A673 (cell line): ENCODE measurements around the gene BTBD16. TPM values are rescaled to one million over a fixed set of nuclear protein-coding genes. Genes with fewer than 3 reads are reported as not detected.

Source experiments
- BruUV-seq: library from RNA; stranded (reverse); fragments of 400-500 nt; replicated peaks from 2 replicates; lab custom pipeline; 2021; lab: Mats Ljungman, UMichigan
- CTCF ChIA-PET: fragments of 300-600 bp; sonication (Branson Sonifier 250); formaldehyde crosslinking; loops from one replicate; lab custom pipeline; 2022; ENCODE audit warnings: antibody characterized with exemption; lab: Charles Lee
- POLR2A ChIA-PET: fragments of 300-600 bp; sonication (Branson Sonifier 250); formaldehyde crosslinking; loops from one replicate; lab custom pipeline; 2022; ENCODE audit warnings: antibody characterized with exemption; ENCODE audit not compliant: low non-redundant PET; lab: Charles Lee
- DNase-seq: peaks from one replicate; pipeline ENCODE4 v3.0.0-alpha.2; 2015; ENCODE audit warnings: low spot score
- H3K27ac ChIP-seq: fragments of 200-600 bp; sonication (generic); 2 replicates; pipeline ENCODE4 v1.5.1; 2016; ENCODE audit warnings: mixed run types, low read depth, mild to moderate bottlenecking, mixed read lengths, antibody characterized with exemption, low read length; ENCODE audit not compliant: poor library complexity, severe bottlenecking
- H3K27me3 ChIP-seq: fragments of 200-600 bp; sonication (generic); replicated peaks from 2 replicates; pipeline ENCODE4 v1.6.1; 2017; ENCODE audit warnings: mixed run types, low read depth, mild to moderate bottlenecking, mixed read lengths, antibody characterized with exemption, low read length; ENCODE audit not compliant: insufficient read depth, poor library complexity
- H3K36me3 ChIP-seq: fragments of 200-600 bp; sonication (generic); 2 replicates; pipeline ENCODE4 v1.6.1; 2016; ENCODE audit warnings: mixed run types, mild to moderate bottlenecking, mixed read lengths, antibody characterized with exemption, low read length; ENCODE audit not compliant: insufficient read depth, poor library complexity, severe bottlenecking
- H3K4me1 ChIP-seq: fragments of 200-600 bp; sonication (generic); 2 replicates; pipeline ENCODE4 v1.6.1; 2017; ENCODE audit warnings: mixed run types, mild to moderate bottlenecking, mixed read lengths, antibody characterized with exemption, low read length; ENCODE audit not compliant: insufficient read depth, poor library complexity, severe bottlenecking
- H3K4me3 ChIP-seq: fragments of 200-600 bp; sonication (generic); 2 replicates; pipeline ENCODE4 v1.5.1; 2016; ENCODE audit warnings: low read depth, mixed run types, mild to moderate bottlenecking, mixed read lengths, low read length; ENCODE audit not compliant: poor library complexity, severe bottlenecking
- H3K9me3 ChIP-seq: fragments of 200-600 bp; sonication (generic); 2 replicates; pipeline ENCODE4 v1.6.1; 2016; ENCODE audit warnings: mixed run types, low read depth, mild to moderate bottlenecking, mixed read lengths, antibody characterized with exemption, low read length; ENCODE audit not compliant: poor library complexity, severe bottlenecking
- EZH2 ChIP-seq: fragments of 200-600 bp; sonication (generic); IDR thresholded peaks from 2 replicates; pipeline ENCODE4 v1.6.1; 2017; ENCODE audit warnings: borderline replicate concordance, low read depth, mild to moderate bottlenecking, mixed read lengths, antibody characterized with exemption, low read length; ENCODE audit not compliant: poor library complexity, severe bottlenecking
- intact Hi-C: fragments of 100-400 bp; cut with micrococcal nuclease; formaldehyde crosslinking; loops from one replicate; pipeline ENCODE4 v1.10.0; 2022; ENCODE audit not compliant: unreplicated experiment
- total RNA-seq: library from RNA; stranded (reverse); gene quantifications from 2 replicates; pipeline ENCODE4 v1.2.3, GENCODE V29; 2021
- TF ChIP-seq, protein P1 (sequence below): fragments of 300-800, 200-600 bp; sonication (generic); conservative IDR thresholded peaks from 2 replicates; pipeline ENCODE4 v1.5.1; 2017; ENCODE audit warnings: low read depth, mild to moderate bottlenecking, antibody characterized with exemption, low read length, moderate library complexity, mixed read lengths

BTBD16 gene
- total RNA-seq, 1 experiment from 2014 or later, result not detected

DNA sequence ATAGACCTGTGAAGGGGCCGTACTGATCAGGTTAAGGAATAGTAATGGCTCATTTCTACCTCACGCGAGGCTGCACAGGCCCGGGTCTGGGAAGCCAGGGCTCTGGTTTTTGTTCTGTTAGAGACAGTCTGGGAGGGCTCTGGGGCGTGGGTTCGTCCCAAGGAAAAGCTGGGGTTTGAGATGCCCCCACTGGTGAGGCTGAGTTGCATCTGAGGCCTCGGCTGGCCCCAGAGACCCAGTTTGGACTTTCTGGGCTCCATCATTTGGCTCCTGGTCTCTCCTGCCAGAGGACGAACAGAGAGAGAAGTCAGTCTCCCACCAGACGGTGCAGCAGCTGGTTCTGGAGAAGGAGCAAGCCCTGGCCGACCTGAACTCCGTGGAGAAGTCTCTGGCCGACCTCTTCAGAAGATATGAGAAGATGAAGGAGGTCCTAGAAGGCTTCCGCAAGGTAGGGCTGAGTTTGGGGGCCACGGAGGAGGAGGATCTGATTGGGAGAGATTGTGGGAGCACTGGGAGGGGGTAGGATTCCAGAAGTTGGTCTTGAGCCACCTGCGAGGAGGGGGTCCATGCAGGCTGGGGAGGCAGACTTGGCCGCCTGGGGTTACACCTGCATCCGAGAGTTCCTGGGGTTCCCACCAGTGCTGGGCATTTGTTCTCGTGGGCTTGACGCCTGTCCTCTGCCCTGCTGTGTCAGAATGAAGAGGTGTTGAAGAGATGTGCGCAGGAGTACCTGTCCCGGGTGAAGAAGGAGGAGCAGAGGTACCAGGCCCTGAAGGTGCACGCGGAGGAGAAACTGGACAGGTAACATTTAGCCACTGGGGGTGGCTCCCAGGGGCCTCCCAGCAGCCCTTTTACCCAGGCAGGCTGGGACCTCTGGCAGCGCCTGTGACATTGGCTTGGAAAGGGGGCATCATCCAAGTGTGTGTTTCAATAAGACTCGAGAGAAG is 22.5 kb upstream of the BTBD16 start:
- H3K4me3 ChIP-seq, result no peak overlapping the region
- TF ChIP-seq, protein P1, sequence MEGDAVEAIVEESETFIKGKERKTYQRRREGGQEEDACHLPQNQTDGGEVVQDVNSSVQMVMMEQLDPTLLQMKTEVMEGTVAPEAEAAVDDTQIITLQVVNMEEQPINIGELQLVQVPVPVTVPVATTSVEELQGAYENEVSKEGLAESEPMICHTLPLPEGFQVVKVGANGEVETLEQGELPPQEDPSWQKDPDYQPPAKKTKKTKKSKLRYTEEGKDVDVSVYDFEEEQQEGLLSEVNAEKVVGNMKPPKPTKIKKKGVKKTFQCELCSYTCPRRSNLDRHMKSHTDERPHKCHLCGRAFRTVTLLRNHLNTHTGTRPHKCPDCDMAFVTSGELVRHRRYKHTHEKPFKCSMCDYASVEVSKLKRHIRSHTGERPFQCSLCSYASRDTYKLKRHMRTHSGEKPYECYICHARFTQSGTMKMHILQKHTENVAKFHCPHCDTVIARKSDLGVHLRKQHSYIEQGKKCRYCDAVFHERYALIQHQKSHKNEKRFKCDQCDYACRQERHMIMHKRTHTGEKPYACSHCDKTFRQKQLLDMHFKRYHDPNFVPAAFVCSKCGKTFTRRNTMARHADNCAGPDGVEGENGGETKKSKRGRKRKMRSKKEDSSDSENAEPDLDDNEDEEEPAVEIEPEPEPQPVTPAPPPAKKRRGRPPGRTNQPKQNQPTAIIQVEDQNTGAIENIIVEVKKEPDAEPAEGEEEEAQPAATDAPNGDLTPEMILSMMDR, result no peak
- TF ChIP-seq EZH2, result no peak
- no peaks in the 10 kb centered on the region for H3K36me3 ChIP-seq
- H3K27me3 ChIP-seq, result peaks cover 15% of the 10 kb centered on the region
- POLR2A ChIA-PET, result no interaction called here
- no peak overlapping the region for H3K27ac ChIP-seq
- no peaks in the 10 kb centered on the region for H3K4me1 ChIP-seq
- CTCF ChIA-PET, result no interaction called here
- intact Hi-C loops, result no loop called here
- no peak for DNase-seq
- no TSS peak for BruUV-seq
- H3K9me3 ChIP-seq, result no peaks in the 10 kb centered on the region

DNA sequence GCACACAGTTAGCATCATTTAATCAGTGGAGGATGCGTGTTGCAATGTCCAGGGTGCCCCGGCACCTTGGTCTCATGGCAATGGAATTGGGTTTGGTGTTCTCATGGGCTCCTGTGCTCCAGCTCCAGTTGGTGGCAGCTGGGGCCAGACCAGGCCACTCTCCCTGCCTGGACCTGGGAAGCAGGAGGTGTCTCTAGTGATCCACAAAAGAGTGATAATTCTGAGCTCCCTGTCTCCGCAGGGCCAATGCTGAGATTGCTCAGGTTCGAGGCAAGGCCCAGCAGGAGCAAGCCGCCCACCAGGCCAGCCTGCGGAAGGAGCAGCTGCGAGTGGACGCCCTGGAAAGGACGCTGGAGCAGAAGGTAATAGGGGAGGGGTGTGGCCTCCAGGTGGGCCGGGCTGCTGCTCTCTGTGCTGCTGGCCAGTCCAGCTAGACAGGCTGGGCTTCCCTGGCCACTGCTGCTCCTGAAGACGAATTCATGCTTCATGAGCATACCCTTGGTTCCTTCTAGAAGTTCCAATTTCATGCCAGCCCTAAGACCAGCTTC is 21.7 kb upstream of the BTBD16 start:
- Histone ChIP-seq H3K9me3 (no peaks in the 10 kb centered on the region), H3K36me3 (no peaks in the 10 kb centered on the region), H3K27ac (no peak overlapping the region), H3K4me1 (no peaks in the 10 kb centered on the region), H3K4me3 (no peak overlapping the region), H3K27me3 (peaks cover 13% of the 10 kb centered on the region)
- DNase-seq, result no peak
- CTCF ChIA-PET, result no interaction called here
- TF ChIP-seq EZH2, result no peak
- TF ChIP-seq, protein P1, result no peak
- intact Hi-C loops, result no loop called here
- no TSS peak for BruUV-seq
- POLR2A ChIA-PET, result no interaction called here

DNA sequence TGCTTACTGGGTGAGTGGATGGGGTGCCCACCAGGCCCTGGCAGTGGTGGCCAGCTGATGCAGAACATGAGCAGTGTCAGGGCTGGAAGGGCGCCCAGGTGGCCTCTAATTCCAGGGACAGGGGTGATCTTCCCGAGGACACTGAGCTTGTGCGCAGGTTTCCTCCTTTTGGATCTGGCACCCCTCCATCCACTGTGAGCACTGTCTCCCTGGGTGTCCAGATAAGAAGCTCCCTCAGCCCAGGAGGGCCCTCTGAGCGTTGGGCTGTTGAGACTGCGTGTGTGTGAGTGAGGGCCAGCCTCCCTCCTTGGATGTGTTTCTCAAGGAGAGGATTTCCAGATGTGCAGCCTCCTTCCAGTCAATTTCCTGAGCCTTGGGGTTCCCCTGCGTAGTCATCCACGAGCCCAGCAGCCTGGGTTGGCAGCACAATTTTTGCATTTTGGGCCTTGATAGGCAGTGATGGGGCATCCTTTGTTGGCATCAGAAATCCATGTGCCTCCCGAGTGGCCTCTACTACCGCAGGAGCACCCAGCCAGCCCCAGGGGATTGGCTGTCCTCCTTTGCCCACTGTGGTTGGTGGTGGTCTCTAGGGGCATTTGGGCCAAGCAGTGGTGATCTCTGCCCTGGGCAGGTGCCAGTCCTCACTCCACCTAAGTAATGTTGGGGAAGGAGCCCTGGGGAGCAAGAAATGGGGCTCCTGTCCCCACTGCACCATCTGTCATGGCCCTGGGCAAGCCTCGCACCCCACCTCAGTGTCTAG is 20.9 kb upstream of the BTBD16 start:
- intact Hi-C loops, result no loop called here

More for the DNA sequence above, 20.9 kb upstream of the BTBD16 start:
- no peak for TF ChIP-seq EZH2
- peaks cover 15% of the 10 kb centered on the region for H3K27me3 ChIP-seq
- no peak overlapping the region for H3K4me3 ChIP-seq
- DNase-seq, result no peak
- H3K36me3 ChIP-seq, result no peaks in the 10 kb centered on the region
- H3K27ac ChIP-seq, result no peak overlapping the region
- H3K4me1 ChIP-seq, result no peaks in the 10 kb centered on the region
- no TSS peak for BruUV-seq
- H3K9me3 ChIP-seq, result no peaks in the 10 kb centered on the region
- CTCF ChIA-PET, result no interaction called here
- POLR2A ChIA-PET, result no interaction called here
